Progenitor cell of endocrine pancreas (in vitro differentiated cells): ENCODE results near the gene LPP. TPM values are rescaled to one million over a fixed set of nuclear protein-coding genes. Genes with fewer than 3 reads are reported as not detected.
"Not testable (repeated sequence)": the region's sequence is repeated elsewhere in the genome, so short reads cannot be mapped to it uniquely, and the experiment has no call there.

ENCODE experiments used
- DNase-seq: peaks from one replicate; pipeline ENCODE4 v3.0.0; 2021; ENCODE audit warnings: low spot score; ENCODE audit not compliant: unreplicated experiment
- H3K27ac Mint-ChIP-seq: 2 replicates; pipeline ENCODE4 v1.8.0; 2021; ENCODE audit warnings: mild to moderate bottlenecking, moderate library complexity, mixed read lengths
- H3K27me3 Mint-ChIP-seq: 2 replicates; pipeline ENCODE4 v1.8.0; 2021; ENCODE audit warnings: mixed read lengths
- H3K36me3 Mint-ChIP-seq: 2 replicates; pipeline ENCODE4 v1.8.0; 2022; ENCODE audit warnings: mixed read lengths; ENCODE audit not compliant: insufficient read depth
- H3K4me1 Mint-ChIP-seq: 2 replicates; pipeline ENCODE4 v1.8.0; 2021; ENCODE audit warnings: low read depth, mixed read lengths
- H3K4me3 Mint-ChIP-seq: 2 replicates; pipeline ENCODE4 v1.8.0; 2021; ENCODE audit warnings: low read depth, mild to moderate bottlenecking, moderate library complexity, mixed read lengths
- H3K9me3 Mint-ChIP-seq: 2 replicates; pipeline ENCODE4 v1.8.0; 2021; ENCODE audit warnings: low read depth, mixed read lengths
- total RNA-seq: library from RNA; stranded (reverse); gene quantifications from 2 replicates; pipeline ENCODE4 v1.2.1, GENCODE V29; 2021
- TF ChIP-seq, protein P1 (sequence below): fragments of 200-600 bp; sonication (generic); IDR thresholded peaks from one replicate; pipeline ENCODE4 v1.5.0; 2021; ENCODE audit warnings: antibody characterized with exemption, mild to moderate bottlenecking; ENCODE audit not compliant: unreplicated experiment

Gene LPP
- total RNA-seq, 1 donor from 2014 or later: 131 TPM

GRCh38 chr3:188128905-188129304, 25.1 kb upstream of the LPP start:
- Mint-ChIP-seq H3K4me1 (peaks cover 11% of the 10 kb centered on the region), H3K4me3 (no peak overlapping the region), H3K27ac (no peak overlapping the region), H3K36me3 (no peaks in the 10 kb centered on the region), H3K27me3 (no peaks in the 10 kb centered on the region), H3K9me3 (no peaks in the 10 kb centered on the region)
- DNase-seq: no peak
- TF ChIP-seq, protein P1, sequence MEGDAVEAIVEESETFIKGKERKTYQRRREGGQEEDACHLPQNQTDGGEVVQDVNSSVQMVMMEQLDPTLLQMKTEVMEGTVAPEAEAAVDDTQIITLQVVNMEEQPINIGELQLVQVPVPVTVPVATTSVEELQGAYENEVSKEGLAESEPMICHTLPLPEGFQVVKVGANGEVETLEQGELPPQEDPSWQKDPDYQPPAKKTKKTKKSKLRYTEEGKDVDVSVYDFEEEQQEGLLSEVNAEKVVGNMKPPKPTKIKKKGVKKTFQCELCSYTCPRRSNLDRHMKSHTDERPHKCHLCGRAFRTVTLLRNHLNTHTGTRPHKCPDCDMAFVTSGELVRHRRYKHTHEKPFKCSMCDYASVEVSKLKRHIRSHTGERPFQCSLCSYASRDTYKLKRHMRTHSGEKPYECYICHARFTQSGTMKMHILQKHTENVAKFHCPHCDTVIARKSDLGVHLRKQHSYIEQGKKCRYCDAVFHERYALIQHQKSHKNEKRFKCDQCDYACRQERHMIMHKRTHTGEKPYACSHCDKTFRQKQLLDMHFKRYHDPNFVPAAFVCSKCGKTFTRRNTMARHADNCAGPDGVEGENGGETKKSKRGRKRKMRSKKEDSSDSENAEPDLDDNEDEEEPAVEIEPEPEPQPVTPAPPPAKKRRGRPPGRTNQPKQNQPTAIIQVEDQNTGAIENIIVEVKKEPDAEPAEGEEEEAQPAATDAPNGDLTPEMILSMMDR: no peak

GRCh38 chr3:188131023-188131422, 22.9 kb upstream of the LPP start:
- not testable (repeated sequence) for H3K27ac Mint-ChIP-seq, H3K36me3 Mint-ChIP-seq, H3K4me3 Mint-ChIP-seq, H3K4me1 Mint-ChIP-seq, DNase-seq, H3K27me3 Mint-ChIP-seq, H3K9me3 Mint-ChIP-seq

DNA sequence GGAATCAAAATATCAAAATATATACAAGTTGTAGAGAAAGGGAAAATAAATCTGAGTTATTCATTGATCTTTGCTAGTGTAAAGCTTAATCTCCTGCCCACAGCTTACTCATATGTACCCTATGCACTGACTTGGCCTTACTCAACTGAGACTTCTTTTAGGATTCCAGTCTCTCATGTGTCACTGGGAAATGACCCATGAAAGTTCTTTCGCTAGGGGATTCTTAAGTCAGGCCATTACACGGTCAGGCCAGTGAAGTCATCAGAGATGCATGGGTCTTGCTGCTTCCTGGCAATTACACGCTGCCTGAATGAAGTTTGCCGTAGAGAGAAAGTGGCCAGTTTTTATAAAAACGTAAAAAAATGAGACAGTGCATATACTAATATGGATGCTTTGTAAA, 20.7 kb upstream of the LPP start:
- Mint-ChIP-seq H3K36me3 (no peaks in the 10 kb centered on the region), H3K27ac (no peak overlapping the region), H3K9me3 (no peaks in the 10 kb centered on the region), H3K27me3 (no peaks in the 10 kb centered on the region), H3K4me3 (no peak overlapping the region), H3K4me1 (peaks cover 2% of the 10 kb centered on the region)
- TF ChIP-seq, protein P1: no peak
- no peak for DNase-seq

- TF ChIP-seq, protein P1: no peak
- Mint-ChIP-seq H3K4me1 (peaks cover 1% of the 10 kb centered on the region), H3K27me3 (no peaks in the 10 kb centered on the region), H3K27ac (no peak overlapping the region), H3K36me3 (no peaks in the 10 kb centered on the region), H3K9me3 (no peaks in the 10 kb centered on the region), H3K4me3 (no peak overlapping the region)
- DNase-seq: no peak
Measured at GRCh38 chr3:188133646-188134045, 20.3 kb upstream of the LPP start.

DNA sequence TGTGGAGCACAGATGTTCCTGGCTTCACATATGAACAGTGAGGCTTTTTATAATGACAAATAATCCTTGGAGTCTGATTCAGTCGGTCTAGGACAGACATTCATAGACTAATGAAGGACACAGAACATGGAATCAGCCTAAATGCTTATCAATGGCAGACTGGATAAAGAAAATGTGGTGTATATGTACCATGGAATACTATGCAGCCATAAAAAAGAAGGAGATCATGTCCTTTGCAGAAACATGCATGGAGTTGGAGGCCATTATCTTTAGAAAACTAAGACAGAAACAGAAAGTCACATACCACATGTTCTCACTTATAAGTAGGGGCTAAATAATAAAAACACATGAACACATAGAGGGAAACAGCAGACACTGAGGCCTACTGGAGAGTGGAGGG, 19.9 kb upstream of the LPP start:
- Mint-ChIP-seq H3K36me3 (no peaks in the 10 kb centered on the region), H3K27me3 (peaks cover 3% of the 10 kb centered on the region), H3K4me3 (no peak overlapping the region), H3K9me3 (no peaks in the 10 kb centered on the region), H3K4me1 (no peaks in the 10 kb centered on the region), H3K27ac (no peak overlapping the region)
- DNase-seq: no peak
- TF ChIP-seq, protein P1: no peak

DNA sequence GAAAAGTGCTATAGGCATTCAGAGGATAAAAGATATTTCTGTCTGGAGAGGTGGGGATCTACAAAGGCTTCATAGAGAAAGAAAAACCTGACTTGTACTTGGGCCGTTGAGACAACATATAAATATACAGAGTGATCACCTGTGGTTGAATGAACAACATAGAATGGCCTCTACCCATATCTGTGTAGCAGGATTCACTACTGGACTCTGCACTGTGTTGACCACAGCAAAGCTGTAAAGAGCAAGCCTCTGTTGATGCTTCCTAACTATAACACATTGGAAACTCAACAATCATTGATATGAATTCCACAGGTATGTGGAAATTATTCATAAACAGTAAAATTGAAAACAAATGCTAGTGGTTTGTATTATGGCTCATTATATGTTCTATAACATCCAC, 19.1 kb upstream of the LPP start:
- Mint-ChIP-seq H3K27ac (no peak overlapping the region), H3K9me3 (no peaks in the 10 kb centered on the region), H3K36me3 (no peaks in the 10 kb centered on the region), H3K4me1 (no peaks in the 10 kb centered on the region), H3K27me3 (peaks cover 3% of the 10 kb centered on the region), H3K4me3 (no peak overlapping the region)
- no peak for DNase-seq
- TF ChIP-seq, protein P1: no peak
